Upper lobe of left lung (tissue), 6 donors: Measurements from ENCODE around the gene ATRNL1. TPM values are rescaled to one million over a fixed set of nuclear protein-coding genes. Genes with fewer than 3 reads are reported as not detected.

Experiments used
- ATAC-seq, 2 donors: fragments of 200-7000 bp; cut with Tn5 transposase; one replicate each; pipeline ENCODE4 v1.9.1; 2022; ENCODE audit warnings: mild to moderate bottlenecking in 2 of 2, moderate library complexity in 2 of 2; ENCODE audit not compliant: low FRiP score in 2 of 2
- DNase-seq, 2 donors: peaks; one replicate each; pipeline ENCODE4 v3.0.0-alpha.2; 2019 to 2020
- H3K27ac ChIP-seq, 4 donors: fragments of 200-600 bp; sonication (generic); one replicate each; pipeline ENCODE4 v1.5.1; 2016 to 2019
- H3K27me3 ChIP-seq, 4 donors: fragments of 200-600 bp; sonication (generic); one replicate each; pipeline ENCODE4 v1.5.1; 2017 to 2019
- H3K36me3 ChIP-seq, 4 donors: fragments of 200-600 bp; sonication (generic); one replicate each; pipeline ENCODE4 v1.5.1; 2016 to 2019
- H3K4me1 ChIP-seq, 4 donors: fragments of 200-600 bp; sonication (generic); one replicate each; pipeline ENCODE4 v1.5.1; 2018 to 2019
- H3K4me3 ChIP-seq, 4 donors: fragments of 200-600 bp; sonication (generic); one replicate each; pipeline ENCODE4 v1.5.1; 2017 to 2019; ENCODE audit warnings: mild to moderate bottlenecking in 2 of 4, moderate library complexity in 1 of 4
- H3K9me3 ChIP-seq, 4 donors: fragments of 200-600 bp; sonication (generic); one replicate each; pipeline ENCODE4 v1.5.1; 2018 to 2019
- CTCF ChIP-seq, 6 experiments: fragments of 450-650 bp in 4 of 6; fragments of 200-600 bp in 2 of 6; sonication (generic) in 2 of 6; IDR thresholded peaks; one replicate each; pipeline ENCODE4 v1.5.1; 2016 to 2019; ENCODE audit warnings: antibody characterized with exemption in 6 of 6
- EP300 ChIP-seq, 4 donors: sonication (generic); formaldehyde crosslinking; IDR thresholded peaks; one replicate each; pipeline ENCODE4 v1.5.1; 2017; ENCODE audit warnings: antibody characterized with exemption in 4 of 4, control low read depth in 2 of 4
- POLR2A ChIP-seq, 4 donors: fragments of 450-650 bp; IDR thresholded peaks; one replicate each; pipeline ENCODE4 v1.5.1; 2016 to 2017; ENCODE audit warnings: antibody characterized with exemption in 4 of 4, mild to moderate bottlenecking in 2 of 4
- POLR2AphosphoS5 ChIP-seq, 2 donors: sonication (generic); formaldehyde crosslinking; IDR thresholded peaks; one replicate each; pipeline ENCODE4 v1.5.1; 2017; ENCODE audit warnings: antibody characterized with exemption in 2 of 2
- WGBS, 2 donors: methylation state at CpG; one replicate each; pipeline ENCODE4 v1.1.5; 2017 to 2018; 5-methylcytosine and 5-hydroxymethylcytosine counted together
- total RNA-seq, 6 donors: library from RNA; depleted of rRNA in 4 of 6; stranded (reverse); fragments of >200 nt in 4 of 6; gene quantifications; one replicate each; pipeline versions ENCODE4 v1.1.0 to v1.2.1, GENCODE V29; 2016 to 2021
- donor health status: DM: no; HTN: no; CAD: no; lungs with moderate emphysema.
- donor health status: DM: no; HTN: yes; CAD: no; lungs with severe emphysema.

The ATRNL1 gene
- 1 to 10 TPM in 1 of 6 donors, under 1 TPM in 5; 0.11 to 1.0 (median 0.39) TPM for total RNA-seq

DNA sequence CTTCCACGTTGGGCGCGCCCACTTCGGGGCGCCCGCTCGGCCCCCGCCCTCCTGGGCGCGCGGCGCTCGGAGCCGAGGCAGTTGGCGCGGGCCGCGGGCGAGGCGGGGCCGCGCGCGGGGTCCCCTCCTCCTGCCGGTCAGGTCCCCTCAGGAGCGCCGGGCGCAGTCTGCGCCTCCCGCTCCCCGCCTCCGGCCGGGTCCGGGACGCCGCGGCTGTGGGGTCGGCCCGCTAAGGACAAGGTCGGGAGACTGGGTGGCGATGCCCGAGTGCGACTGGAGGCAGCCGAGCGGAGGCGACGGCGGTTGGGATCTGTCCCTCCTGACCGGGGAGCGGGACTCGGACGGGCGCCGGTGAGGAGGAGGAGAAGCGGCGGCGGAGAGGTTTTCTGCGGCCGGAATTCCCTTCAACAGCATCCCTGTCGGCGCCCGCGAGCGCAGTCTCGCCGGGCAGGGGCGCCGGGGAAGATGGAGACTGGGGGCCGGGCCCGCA, at the start of gene ATRNL1:
ATRNL1 (plus strand) TSS at position 80 of the 490 bp plus-strand sequence; CDS start at position 466, 386 bp downstream.
- 1% methylated on average over 42 of the region's 70 CpGs; no CpG with 5 or more reads in 1 of the 2 donors for WGBS, 2 donors
- Histone ChIP-seq H3K36me3 (no peaks in the 10 kb centered on the region), H3K27me3 (peaks cover 0 to 23% (median 10%) of the 10 kb centered on the region in 4 donors), H3K4me3 (peak within 1 kb of the TSS; percentile 18 to 65 (median 58)), H3K9me3 (no peaks in the 10 kb centered on the region), H3K4me1 (peaks cover 18 to 24% (median 20%) of the 10 kb centered on the region in 4 donors), H3K27ac (peak within 1 kb of the TSS in 1 of 4 donors; percentile 9)
- TF ChIP-seq EP300 (IDR thresholded peaks at IDR 0.05) (no peak), CTCF (IDR thresholded peaks at IDR 0.05) (no peak)
- ATAC-seq (peak in 1 of 2 donors; percentile 93), DNase-seq (peak in 1 of 2 donors; percentile 88)

DNA sequence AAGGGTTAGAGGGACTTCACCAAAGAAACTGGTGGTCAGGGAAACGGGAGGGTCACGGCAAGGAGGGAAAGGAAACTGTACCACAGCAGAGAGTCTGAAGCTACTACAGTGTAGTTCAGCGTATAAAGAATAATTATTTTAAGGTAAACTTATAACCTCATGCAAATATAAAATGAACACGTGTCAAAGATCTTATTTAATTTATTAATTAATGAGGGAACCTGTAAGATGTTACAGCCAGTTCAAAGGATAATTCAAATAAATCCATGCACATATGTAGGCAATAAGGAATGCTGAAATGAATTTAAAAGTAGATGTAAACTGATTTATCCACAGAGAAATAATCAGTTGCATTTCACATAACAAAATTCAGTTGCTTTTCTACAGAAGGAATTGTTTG, 49.4 kb upstream of the ATRNL1 start:
- DNase-seq (no peak), ATAC-seq (no peak)
- Histone ChIP-seq H3K4me1 (no peaks in the 10 kb centered on the region), H3K36me3 (no peaks in the 10 kb centered on the region), H3K4me3 (no peak overlapping the region), H3K27me3 (no peaks in the 10 kb centered on the region), H3K9me3 (no peaks in the 10 kb centered on the region), H3K27ac (no peak overlapping the region)
- TF ChIP-seq CTCF (IDR thresholded peaks at IDR 0.05) = no peak
- TF ChIP-seq POLR2AphosphoS5 (IDR thresholded peaks at IDR 0.05) = no peak
- no peak for TF ChIP-seq EP300 (IDR thresholded peaks at IDR 0.05)
- no peak for TF ChIP-seq POLR2A (IDR thresholded peaks at IDR 0.05)
- WGBS, 2 donors = 77 to 95% methylated on average over 4 of the region's 4 CpGs

GRCh38 chr10:115044891-115045290, 48.3 kb upstream of the ATRNL1 start:
- TF ChIP-seq POLR2A (IDR thresholded peaks at IDR 0.05) (no peak), EP300 (IDR thresholded peaks at IDR 0.05) (no peak), POLR2AphosphoS5 (IDR thresholded peaks at IDR 0.05) (no peak), CTCF (IDR thresholded peaks at IDR 0.05) (no peak)
- Histone ChIP-seq H3K27me3 (no peaks in the 10 kb centered on the region), H3K4me1 (no peaks in the 10 kb centered on the region), H3K4me3 (no peak overlapping the region), H3K9me3 (no peaks in the 10 kb centered on the region), H3K36me3 (no peaks in the 10 kb centered on the region), H3K27ac (no peak overlapping the region)
- ATAC-seq (no peak), DNase-seq (no peak)
- 97 to 100% methylated on average over 1 of the region's 1 CpG for WGBS, 2 donors

GRCh38 chr10:115045499-115045898, 47.7 kb upstream of the ATRNL1 start:
- no peaks in the 10 kb centered on the region for H3K9me3 ChIP-seq
- no peak overlapping the region for H3K27ac ChIP-seq
- DNase-seq (no peak), ATAC-seq (no peak)
- H3K4me1 ChIP-seq = no peaks in the 10 kb centered on the region
- no peak overlapping the region for H3K4me3 ChIP-seq
- no peaks in the 10 kb centered on the region for H3K27me3 ChIP-seq
- 76 to 77% methylated on average over 1 of the region's 1 CpG for WGBS, 2 donors
- H3K36me3 ChIP-seq = no peaks in the 10 kb centered on the region
- TF ChIP-seq POLR2AphosphoS5 (IDR thresholded peaks at IDR 0.05) (no peak), POLR2A (IDR thresholded peaks at IDR 0.05) (no peak), CTCF (IDR thresholded peaks at IDR 0.05) (no peak), EP300 (IDR thresholded peaks at IDR 0.05) (no peak)

DNA sequence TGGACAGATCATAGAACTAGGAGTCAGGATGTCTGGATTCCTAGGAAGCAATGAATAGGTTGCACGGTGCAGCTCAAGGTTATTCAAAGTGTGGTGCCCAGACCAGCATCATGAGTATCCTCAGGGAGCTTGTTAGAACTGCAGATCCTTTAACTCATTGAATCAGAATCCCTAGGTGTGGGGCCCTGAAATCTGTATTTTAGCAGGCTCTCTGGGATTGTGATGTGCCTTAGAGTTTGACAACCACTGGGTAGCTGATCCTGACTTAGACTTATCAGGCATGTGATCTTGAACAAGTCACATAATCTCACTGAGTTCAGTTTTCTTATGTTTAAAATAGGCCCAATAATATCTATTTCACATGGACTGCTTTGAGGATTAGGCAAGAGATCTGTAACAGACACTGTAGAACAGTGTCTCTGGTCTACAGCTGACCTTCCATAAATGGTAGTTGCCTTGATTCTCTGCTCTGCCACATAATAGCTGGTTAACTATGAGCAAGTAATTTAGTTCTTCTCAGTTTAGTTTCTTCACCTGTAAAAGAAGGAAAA, 46.4 kb upstream of the ATRNL1 start:
- no peak overlapping the region for H3K4me3 ChIP-seq
- TF ChIP-seq CTCF (IDR thresholded peaks at IDR 0.05) (no peak), EP300 (IDR thresholded peaks at IDR 0.05) (no peak), POLR2A (IDR thresholded peaks at IDR 0.05) (no peak), POLR2AphosphoS5 (IDR thresholded peaks at IDR 0.05) (no peak)
- no peaks in the 10 kb centered on the region for H3K36me3 ChIP-seq
- DNase-seq (no peak), ATAC-seq (no peak)
- H3K27ac ChIP-seq = no peak overlapping the region
- no peaks in the 10 kb centered on the region for H3K4me1 ChIP-seq
- 68 to 75% methylated on average over 1 of the region's 1 CpG for WGBS, 2 donors
- no peaks in the 10 kb centered on the region for H3K27me3 ChIP-seq
- no peaks in the 10 kb centered on the region for H3K9me3 ChIP-seq
